NB4 (cell line): ENCODE results near the gene EDC4.

Experiments used
- POLR2A ChIP-seq: IDR thresholded peaks from 2 replicates; pipeline ENCODE4 v1.6.1; 2011; ENCODE audit warnings: mild to moderate bottlenecking; ENCODE audit not compliant: insufficient read length; ENCODE audit errors: extremely low read depth
- TF ChIP-seq, protein P1 (sequence below): IDR thresholded peaks from one replicate; pipeline ENCODE4 v1.5.1; 2012; ENCODE audit warnings: low read depth, low read length

DNA sequence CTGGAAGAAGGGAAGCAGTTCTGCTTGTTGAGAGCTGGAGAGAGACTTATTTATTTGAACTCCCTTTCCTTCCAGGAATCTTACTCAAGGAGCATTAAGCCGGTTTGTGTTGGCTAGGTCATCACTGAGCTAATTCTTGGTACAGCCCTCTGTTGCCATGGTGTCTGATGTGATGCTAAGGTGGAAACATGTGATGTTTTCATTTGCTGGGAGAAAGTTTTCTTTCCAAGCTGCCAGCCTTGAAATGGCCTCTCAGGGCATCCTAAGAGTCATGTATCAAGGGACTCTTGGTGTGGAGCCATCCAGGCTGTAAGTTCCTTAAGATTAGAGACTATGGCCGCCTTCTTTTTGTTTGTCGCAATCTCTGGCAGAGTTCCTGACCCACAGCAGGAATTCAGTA, 24.4 kb downstream of the EDC4 start:
- TF ChIP-seq, protein P1, sequence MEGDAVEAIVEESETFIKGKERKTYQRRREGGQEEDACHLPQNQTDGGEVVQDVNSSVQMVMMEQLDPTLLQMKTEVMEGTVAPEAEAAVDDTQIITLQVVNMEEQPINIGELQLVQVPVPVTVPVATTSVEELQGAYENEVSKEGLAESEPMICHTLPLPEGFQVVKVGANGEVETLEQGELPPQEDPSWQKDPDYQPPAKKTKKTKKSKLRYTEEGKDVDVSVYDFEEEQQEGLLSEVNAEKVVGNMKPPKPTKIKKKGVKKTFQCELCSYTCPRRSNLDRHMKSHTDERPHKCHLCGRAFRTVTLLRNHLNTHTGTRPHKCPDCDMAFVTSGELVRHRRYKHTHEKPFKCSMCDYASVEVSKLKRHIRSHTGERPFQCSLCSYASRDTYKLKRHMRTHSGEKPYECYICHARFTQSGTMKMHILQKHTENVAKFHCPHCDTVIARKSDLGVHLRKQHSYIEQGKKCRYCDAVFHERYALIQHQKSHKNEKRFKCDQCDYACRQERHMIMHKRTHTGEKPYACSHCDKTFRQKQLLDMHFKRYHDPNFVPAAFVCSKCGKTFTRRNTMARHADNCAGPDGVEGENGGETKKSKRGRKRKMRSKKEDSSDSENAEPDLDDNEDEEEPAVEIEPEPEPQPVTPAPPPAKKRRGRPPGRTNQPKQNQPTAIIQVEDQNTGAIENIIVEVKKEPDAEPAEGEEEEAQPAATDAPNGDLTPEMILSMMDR = no peak
- no peak for TF ChIP-seq POLR2A
